ENCODE results near the gene PRKG2.
"Not testable (repeated sequence)": the region's sequence is repeated elsewhere in the genome, so short reads cannot be mapped to it uniquely, and the experiment has no call there.

PRKG2 gene

DNA sequence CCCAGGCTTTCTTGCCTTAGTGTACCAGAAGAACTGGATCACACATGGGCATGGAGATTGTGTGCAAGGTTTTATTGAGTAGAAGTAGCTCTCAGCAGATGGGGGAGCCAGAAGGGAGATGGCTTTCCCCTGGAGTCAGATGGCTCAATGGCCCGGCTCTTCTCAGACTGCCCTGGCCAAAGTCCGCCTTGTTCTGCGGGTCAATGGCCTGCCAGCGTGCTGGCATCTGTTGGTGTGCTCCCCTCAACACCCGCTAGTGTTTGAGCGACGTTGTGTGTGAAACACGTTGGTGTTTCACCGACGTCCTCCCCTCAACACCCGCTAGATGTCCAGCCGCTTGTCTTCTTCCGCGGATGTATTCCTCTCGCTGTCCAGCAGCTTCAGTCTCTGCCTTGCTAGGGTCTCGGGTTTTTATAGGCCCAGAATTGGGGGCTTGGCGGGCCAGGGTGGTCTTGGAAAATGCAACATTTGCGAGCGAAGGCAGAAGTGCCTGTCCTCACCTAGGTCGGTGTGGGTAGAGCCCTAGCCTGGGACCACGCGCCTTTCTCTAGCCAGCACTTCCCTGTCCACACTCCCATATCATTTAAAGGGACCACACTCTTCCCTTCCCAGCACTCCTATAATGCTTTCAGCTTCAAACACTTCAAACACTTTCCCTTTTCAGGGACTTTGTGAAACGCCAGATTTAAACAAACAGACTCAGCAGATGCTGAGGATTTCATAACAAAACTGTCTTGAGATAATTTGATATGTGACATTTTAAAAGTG lies 21.1 kb upstream of the PRKG2 start:
- DNase-seq (no peak), ATAC-seq (replicated peaks) (no peak)
- Mint-ChIP-seq H3K9me3 (peaks cover 6 to 11% of the 10 kb centered on the region in 2 donors), H3K27me3 (peaks cover 0 to 7% of the 10 kb centered on the region in 2 donors), H3K4me1 (ENCODE audit: low read depth in 2 of 2) (no peaks in the 10 kb centered on the region), H3K27ac (no peak overlapping the region), H3K36me3 (ENCODE audit: insufficient read depth) (peaks cover 3% of the 10 kb centered on the region), H3K4me3 (no peak overlapping the region)

DNA sequence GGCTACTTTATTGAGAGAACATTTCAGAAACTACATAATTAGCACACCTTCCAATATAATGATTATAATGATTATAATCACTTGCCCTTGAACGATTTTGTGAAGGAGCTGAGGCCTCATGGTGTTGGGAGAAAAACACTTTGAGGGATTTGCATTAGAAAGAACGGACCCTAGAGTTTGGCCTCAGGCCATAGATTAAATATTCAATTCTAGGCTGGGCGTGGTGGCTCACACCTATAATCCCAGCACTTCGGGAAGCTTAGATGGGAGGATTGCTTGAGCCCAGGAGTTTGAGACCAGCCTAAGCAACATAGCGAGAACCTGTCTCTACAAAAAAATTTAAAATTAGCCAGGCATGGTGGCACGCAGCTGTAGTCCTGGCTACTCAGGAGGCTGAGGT lies 12.9 kb upstream of the PRKG2 start:
- Mint-ChIP-seq H3K36me3 (ENCODE audit: insufficient read depth) (peaks cover 3% of the 10 kb centered on the region), H3K4me3 (no peak overlapping the region), H3K9me3 (peaks cover 5 to 23% of the 10 kb centered on the region in 2 donors), H3K27ac (no peak overlapping the region), H3K4me1 (ENCODE audit: low read depth in 2 of 2) (no peaks in the 10 kb centered on the region), H3K27me3 (peaks cover 0 to 8% of the 10 kb centered on the region in 2 donors)
- ATAC-seq (replicated peaks): no peak
- no peak for DNase-seq

DNA sequence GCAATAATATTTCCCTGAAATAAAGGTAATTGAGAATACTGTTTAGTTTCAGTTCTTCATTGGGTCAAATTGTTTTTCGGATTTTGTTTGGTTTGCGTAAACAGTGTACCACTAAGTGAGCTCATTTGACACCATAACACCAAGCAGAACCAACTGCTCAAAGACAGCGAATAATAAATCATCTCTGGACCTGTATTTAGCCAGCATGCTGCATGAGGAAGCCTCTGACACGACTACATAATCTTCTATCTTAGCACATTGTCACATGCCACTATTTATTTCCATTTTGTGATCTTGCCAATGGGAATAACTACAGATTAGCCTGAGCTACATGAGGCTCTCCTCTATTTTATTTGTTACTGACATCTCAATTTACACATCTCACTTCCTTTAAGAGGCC lies 12.1 kb upstream of the PRKG2 start:
- Mint-ChIP-seq H3K27ac (no peak overlapping the region), H3K36me3 (ENCODE audit: insufficient read depth) (peaks cover under 1% of the 10 kb centered on the region), H3K4me1 (ENCODE audit: low read depth in 2 of 2) (no peaks in the 10 kb centered on the region), H3K4me3 (no peak overlapping the region), H3K27me3 (peaks cover 0 to 8% of the 10 kb centered on the region in 2 donors), H3K9me3 (peaks cover 3 to 21% of the 10 kb centered on the region in 2 donors)
- no peak for DNase-seq
- ATAC-seq (replicated peaks): no peak

DNA sequence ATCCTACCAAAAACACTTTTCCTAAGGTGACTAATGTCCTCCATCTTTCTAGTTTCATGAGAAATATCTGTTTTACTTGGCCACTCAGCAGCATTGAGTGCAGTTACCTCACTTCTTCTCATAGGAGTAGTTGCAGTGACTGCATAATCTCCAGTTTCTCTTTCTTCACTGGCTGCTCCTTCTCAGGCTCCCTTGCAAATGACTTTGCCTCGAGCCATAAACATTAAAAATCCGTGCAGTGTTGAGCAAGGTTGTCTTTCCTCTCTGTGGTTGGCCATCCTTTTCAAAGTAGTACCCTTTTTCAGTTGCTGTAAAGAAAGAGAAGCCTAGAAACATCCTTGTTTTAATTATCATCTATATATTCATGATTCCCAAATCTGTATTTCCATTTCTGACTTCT lies 10.2 kb upstream of the PRKG2 start:
- H3K27me3 Mint-ChIP-seq: peaks cover 5 to 24% of the 10 kb centered on the region in 2 donors
- H3K9me3 Mint-ChIP-seq: peaks cover 0 to 2% of the 10 kb centered on the region in 2 donors
- no peak overlapping the region for H3K27ac Mint-ChIP-seq
- no peak for DNase-seq
- no peak for ATAC-seq (replicated peaks)
- H3K36me3 Mint-ChIP-seq (ENCODE audit: insufficient read depth): no peaks in the 10 kb centered on the region
- no peaks in the 10 kb centered on the region for H3K4me1 Mint-ChIP-seq (ENCODE audit: low read depth in 2 of 2)
- H3K4me3 Mint-ChIP-seq: no peak overlapping the region

DNA sequence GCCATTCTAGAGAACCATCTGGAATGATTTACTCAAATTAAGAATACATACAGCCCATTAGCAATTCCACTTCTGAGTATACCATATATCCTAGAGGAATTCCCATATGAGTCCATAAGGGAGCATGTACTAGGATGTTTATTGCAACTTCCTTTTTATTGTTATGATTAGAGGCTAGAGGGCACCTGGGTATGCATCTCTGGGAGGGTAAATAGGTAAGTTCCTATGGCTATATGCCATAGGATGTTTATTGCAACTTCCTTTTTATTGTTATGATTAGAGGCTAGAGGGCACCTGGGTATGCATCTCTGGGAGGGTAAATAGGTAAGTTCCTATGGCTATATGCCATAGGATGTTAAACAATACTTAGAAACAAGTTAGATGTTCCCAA lies 7.1 kb upstream of the PRKG2 start:
- H3K27ac Mint-ChIP-seq; H3K4me3 Mint-ChIP-seq; H3K36me3 Mint-ChIP-seq (ENCODE audit: insufficient read depth); H3K9me3 Mint-ChIP-seq; H3K4me1 Mint-ChIP-seq (ENCODE audit: low read depth in 2 of 2); ATAC-seq (replicated peaks); DNase-seq: not testable (repeated sequence)
- H3K27me3 Mint-ChIP-seq: peaks cover 12 to 43% of the 10 kb centered on the region in 2 donors

DNA sequence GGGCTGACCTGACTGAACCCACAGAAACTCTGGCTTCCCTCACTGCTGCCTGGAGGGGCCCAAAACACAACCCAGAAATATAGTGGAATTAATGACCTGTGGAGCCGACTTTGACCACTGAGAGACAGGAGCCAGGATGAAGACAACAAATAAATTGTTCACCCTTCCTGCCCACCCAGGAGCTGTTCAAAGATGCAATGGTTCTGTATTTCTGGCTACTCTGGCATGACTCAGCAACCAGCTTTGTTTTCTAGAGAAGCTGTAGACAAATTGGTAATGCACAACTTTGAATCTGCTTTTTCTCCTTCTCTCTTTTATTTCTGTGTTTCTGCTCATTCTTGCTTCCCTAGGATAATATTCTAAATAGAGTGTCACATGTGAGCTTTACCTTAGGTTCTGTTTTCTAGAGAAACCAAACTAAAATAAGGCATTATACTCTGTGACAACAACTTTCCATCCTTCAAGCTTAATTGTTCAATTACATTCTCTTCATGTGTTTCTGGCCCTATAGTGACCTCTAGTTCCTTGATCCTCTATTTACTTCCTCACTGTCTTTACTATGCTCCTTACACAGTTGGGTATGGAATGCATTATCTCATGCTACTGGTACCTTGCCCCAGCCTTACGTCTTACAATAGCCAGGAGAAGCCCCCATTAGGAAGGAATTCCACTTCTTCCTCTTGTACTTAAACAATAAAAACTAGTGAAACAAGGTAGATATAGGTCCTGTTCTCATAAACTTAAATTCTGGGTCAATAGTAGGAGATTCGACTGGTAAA lies 6.5 kb upstream of the PRKG2 start:
- no peak overlapping the region for H3K27ac Mint-ChIP-seq

DNA sequence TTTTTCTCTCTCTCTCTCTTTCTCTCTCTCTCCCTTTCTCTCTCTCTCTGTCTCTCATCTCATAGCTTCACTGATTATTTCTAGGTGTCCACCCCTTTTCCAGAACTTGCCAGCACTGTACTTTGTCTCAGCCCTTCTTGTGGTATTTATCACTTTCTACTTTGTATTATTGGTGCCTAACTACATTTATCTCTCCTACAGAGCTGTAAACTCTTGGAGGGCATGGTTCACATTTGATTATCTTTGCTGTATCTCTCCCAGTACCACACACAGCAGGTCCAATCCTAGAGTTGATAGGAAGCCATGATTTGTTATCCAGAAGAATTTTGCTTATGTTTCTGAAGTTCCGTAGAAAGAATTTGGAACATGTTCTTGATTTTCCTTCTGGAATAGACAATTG lies 5.2 kb upstream of the PRKG2 start:
- H3K4me1 Mint-ChIP-seq (ENCODE audit: low read depth in 2 of 2): peaks cover 0 to 4% of the 10 kb centered on the region in 2 donors
- DNase-seq: no peak
- H3K4me3 Mint-ChIP-seq: no peak overlapping the region
- no peak for ATAC-seq (replicated peaks)
- H3K27ac Mint-ChIP-seq: no peak overlapping the region
- H3K36me3 Mint-ChIP-seq (ENCODE audit: insufficient read depth): no peaks in the 10 kb centered on the region
- peaks cover 25 to 52% of the 10 kb centered on the region in 2 donors for H3K27me3 Mint-ChIP-seq
- H3K9me3 Mint-ChIP-seq: peaks cover 0 to 1% of the 10 kb centered on the region in 2 donors

More for the DNA sequence above, 6.5 kb upstream of the PRKG2 start:
- ATAC-seq (replicated peaks): no peak
- DNase-seq: no peak
- no peaks in the 10 kb centered on the region for H3K4me1 Mint-ChIP-seq (ENCODE audit: low read depth in 2 of 2)
- no peaks in the 10 kb centered on the region for H3K36me3 Mint-ChIP-seq (ENCODE audit: insufficient read depth)
- peaks cover 0 to 1% of the 10 kb centered on the region in 2 donors for H3K9me3 Mint-ChIP-seq
- H3K27me3 Mint-ChIP-seq: peaks cover 14 to 43% of the 10 kb centered on the region in 2 donors
- no peak overlapping the region for H3K4me3 Mint-ChIP-seq

DNA sequence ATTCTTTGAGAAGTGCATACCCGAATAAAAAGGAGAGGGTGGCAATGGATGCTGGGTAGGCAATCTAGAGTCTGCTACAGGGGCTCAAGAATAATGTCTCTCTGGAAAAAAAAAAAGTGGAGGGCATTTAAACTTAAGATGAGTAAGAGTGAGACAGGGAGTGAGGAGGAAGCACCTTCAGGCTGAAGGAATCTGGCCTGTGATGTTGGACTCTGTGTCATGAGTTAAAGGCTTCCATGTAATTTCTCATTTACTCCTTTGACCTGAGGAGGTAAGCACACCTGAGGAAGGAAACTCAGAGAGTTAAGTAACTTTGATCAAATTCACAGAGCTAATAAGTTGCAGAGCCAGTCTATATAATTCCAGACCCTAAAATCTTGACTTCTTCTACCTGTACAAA lies 3.2 kb upstream of the PRKG2 start:
- no peak overlapping the region for H3K27ac Mint-ChIP-seq
- no peak overlapping the region for H3K4me3 Mint-ChIP-seq
- DNase-seq (no peak), ATAC-seq (replicated peaks) (no peak)
- H3K27me3 Mint-ChIP-seq: peaks cover 30 to 52% of the 10 kb centered on the region in 2 donors
- no peaks in the 10 kb centered on the region for H3K36me3 Mint-ChIP-seq (ENCODE audit: insufficient read depth)
- peaks cover 0 to 1% of the 10 kb centered on the region in 2 donors for H3K9me3 Mint-ChIP-seq
- peaks cover 0 to 4% of the 10 kb centered on the region in 2 donors for H3K4me1 Mint-ChIP-seq (ENCODE audit: low read depth in 2 of 2)

DNA sequence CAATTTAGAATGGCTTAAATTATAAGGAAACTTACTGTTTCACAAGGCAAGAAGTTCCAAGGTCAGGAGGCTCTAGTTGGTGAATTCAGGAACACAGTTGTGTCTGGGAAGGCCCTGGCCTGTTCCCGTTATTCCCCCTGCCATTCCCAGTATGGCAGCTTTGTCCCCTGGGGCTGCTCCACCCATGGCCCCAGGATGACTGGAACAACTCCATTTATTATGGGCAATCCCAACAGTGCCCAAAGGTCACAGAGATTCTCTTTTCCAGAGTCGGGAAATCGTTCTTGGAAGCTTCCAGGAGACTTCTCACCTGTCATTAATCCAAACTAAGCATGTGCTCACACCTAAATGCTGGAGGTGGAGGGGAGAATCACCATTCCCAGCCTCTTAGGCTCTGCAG lies 2.8 kb upstream of the PRKG2 start:
- no peak for DNase-seq
- no peak overlapping the region for H3K4me3 Mint-ChIP-seq
- H3K9me3 Mint-ChIP-seq: peaks cover 0 to 1% of the 10 kb centered on the region in 2 donors
- H3K27ac Mint-ChIP-seq: no peak overlapping the region
- H3K27me3 Mint-ChIP-seq: peaks cover 30 to 52% of the 10 kb centered on the region in 2 donors
- H3K36me3 Mint-ChIP-seq (ENCODE audit: insufficient read depth): no peaks in the 10 kb centered on the region
- ATAC-seq (replicated peaks): no peak
- peaks cover 0 to 4% of the 10 kb centered on the region in 2 donors for H3K4me1 Mint-ChIP-seq (ENCODE audit: low read depth in 2 of 2)

DNA sequence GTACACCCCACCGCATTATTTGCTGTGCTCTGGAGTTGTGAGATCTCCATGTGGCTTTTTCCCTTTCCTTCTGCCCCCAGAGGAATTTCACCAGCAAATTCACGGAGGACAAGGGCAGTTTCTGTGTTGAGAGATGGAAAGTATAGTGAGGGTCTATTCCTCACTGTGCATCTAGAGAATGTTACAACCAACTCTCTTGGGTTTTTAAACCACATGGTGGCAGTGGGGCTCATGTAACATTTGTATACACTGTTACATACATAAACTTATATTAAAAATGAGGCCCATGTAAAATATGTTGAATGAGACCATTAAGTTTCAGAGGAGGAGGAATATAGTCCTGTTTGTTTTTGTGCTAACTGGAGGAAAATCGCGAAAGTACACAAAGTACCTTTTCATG lies 909 bp upstream of the PRKG2 start:
- peaks cover 28 to 42% of the 10 kb centered on the region in 2 donors for H3K27me3 Mint-ChIP-seq
- H3K4me3 Mint-ChIP-seq: no peak overlapping the region
- ATAC-seq (replicated peaks): no peak

DNA sequence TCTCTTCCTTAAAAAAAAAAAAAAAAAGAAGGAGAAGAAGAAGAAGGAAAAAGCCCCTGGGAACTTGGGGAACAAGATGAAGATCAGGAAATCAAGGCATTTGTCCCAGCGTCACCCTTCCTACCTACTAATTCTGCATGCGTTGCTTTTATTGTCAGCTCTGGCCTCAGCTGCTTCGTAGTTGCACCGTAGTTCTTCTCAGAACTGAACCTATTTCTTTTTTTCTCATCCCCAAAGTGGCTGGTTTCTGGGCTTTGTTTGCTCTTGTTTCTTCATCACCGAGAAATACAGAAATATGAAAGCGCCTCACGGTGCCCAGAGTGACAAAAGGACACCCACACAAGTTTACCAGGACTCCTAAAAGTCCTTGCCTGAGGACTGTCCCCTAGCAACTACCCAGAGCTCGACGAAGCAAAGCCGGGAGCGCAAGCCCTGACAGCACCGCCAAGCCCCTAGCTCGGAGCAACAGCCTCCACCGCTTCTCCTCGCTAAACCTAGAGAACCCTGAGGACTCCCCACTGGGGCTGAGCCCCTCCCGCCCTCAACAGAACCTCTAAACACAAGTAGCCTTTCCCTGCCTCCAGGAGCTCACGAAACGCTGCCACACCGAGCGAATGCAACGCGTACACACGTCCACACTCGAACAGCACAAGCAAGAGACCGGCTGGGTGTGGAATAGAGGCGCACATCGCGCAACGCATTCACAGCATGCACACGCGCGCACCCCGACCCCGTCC lies 710 bp downstream of the PRKG2 start:
- Mint-ChIP-seq H3K36me3 (ENCODE audit: insufficient read depth) (no peaks in the 10 kb centered on the region), H3K4me3 (peak overlapping the region; percentile 26 to 28), H3K27ac (no peak overlapping the region), H3K27me3 (peaks cover 32 to 36% of the 10 kb centered on the region in 2 donors), H3K9me3 (peaks cover 0 to 2% of the 10 kb centered on the region in 2 donors), H3K4me1 (ENCODE audit: low read depth in 2 of 2) (peaks cover 0 to 4% of the 10 kb centered on the region in 2 donors)
- DNase-seq: no peak
- ATAC-seq (replicated peaks): no peak

More for the DNA sequence above, 909 bp upstream of the PRKG2 start:
- Mint-ChIP-seq H3K27ac (no peak overlapping the region), H3K4me1 (ENCODE audit: low read depth in 2 of 2) (peaks cover 0 to 4% of the 10 kb centered on the region in 2 donors), H3K9me3 (peaks cover 0 to 1% of the 10 kb centered on the region in 2 donors), H3K36me3 (ENCODE audit: insufficient read depth) (no peaks in the 10 kb centered on the region)
- no peak for DNase-seq

DNA sequence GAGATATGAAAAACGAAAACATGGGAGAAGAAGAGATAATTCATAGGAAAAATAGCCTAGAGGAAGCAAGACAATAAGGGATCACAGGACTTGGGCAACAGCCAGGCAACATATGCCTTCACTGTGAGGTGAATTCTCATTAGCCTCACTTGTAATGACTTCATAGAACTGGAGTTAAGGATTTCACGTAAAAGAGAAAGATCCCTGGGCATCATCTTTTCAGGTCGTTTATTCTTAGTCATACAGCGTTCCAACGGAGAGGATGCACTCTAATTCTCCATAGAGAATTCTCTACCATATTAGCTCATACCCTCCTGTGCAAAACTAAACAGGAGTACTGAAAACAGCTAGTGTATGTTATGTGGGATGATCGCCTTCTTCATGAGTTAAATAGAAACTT lies 1.4 kb downstream of the PRKG2 start:
- no peak for ATAC-seq (replicated peaks)
- Mint-ChIP-seq H3K27me3 (peaks cover 30% of the 10 kb centered on the region in 2 donors), H3K27ac (no peak overlapping the region), H3K9me3 (peaks cover 0 to 2% of the 10 kb centered on the region in 2 donors), H3K4me3 (no peak overlapping the region), H3K36me3 (ENCODE audit: insufficient read depth) (no peaks in the 10 kb centered on the region), H3K4me1 (ENCODE audit: low read depth in 2 of 2) (peaks cover 0 to 4% of the 10 kb centered on the region in 2 donors)
- no peak for DNase-seq

DNA sequence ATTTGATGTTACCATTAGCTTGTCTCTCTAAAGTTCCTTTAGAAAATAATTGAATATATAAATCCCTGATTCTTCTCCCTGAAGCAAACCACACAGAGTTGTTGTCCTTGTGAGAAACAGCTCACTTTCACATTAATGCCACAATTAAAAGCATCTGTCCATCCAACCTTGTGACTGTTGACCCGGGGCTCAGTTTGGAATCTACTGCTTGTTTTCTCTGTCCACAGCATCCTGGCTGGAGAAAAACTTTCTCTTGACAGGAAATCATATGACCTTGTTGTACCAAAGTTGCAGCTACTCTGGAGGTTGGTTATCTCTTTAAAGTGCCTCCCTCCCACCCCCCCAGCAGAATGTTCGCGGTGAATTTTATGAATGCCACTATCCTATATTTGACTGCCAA lies 3.1 kb downstream of the PRKG2 start:
- Mint-ChIP-seq H3K4me3 (no peak overlapping the region), H3K27ac (no peak overlapping the region), H3K4me1 (ENCODE audit: low read depth in 2 of 2) (peaks cover 0 to 4% of the 10 kb centered on the region in 2 donors), H3K27me3 (peaks cover 24 to 33% of the 10 kb centered on the region in 2 donors), H3K36me3 (ENCODE audit: insufficient read depth) (no peaks in the 10 kb centered on the region), H3K9me3 (peaks cover 0 to 2% of the 10 kb centered on the region in 2 donors)
- ATAC-seq (replicated peaks): no peak
- no peak for DNase-seq

All from effector memory CD8-positive, alpha-beta T cell (primary cell).